Stomach smooth muscle (tissue), 2 donors: ENCODE measurements around the gene ZNF644.

ENCODE experiments used
- H3K27ac ChIP-seq: one replicate; pipeline ENCODE4 v1.7.0; 2013; ENCODE audit warnings: mild to moderate bottlenecking, low read length, inconsistent platforms
- H3K27me3 ChIP-seq, 2 donors: one replicate each; pipeline ENCODE4 v1.7.0; 2013; ENCODE audit warnings: low read length in 2 of 2; ENCODE audit not compliant: insufficient read depth in 2 of 2, control insufficient read depth in 1 of 2
- H3K36me3 ChIP-seq, 2 donors: one replicate each; pipeline ENCODE4 v1.7.0; 2013; ENCODE audit warnings: low read length in 2 of 2; ENCODE audit not compliant: control insufficient read depth in 2 of 2, insufficient read depth in 2 of 2
- H3K4me1 ChIP-seq: one replicate; pipeline ENCODE4 v1.7.0; 2013; ENCODE audit warnings: low read length; ENCODE audit not compliant: control insufficient read depth, insufficient read depth
- H3K4me3 ChIP-seq, 2 donors: one replicate each; pipeline ENCODE4 v1.7.0; 2013; ENCODE audit warnings: low read length in 2 of 2
- H3K9ac ChIP-seq, 2 donors: one replicate each; pipeline ENCODE4 v1.7.0; 2013; ENCODE audit warnings: low read length in 2 of 2, mild to moderate bottlenecking in 1 of 2
- H3K9me3 ChIP-seq, 2 donors: one replicate each; pipeline ENCODE4 v1.7.0; 2013; ENCODE audit warnings: low read length in 2 of 2; ENCODE audit not compliant: control insufficient read depth in 2 of 2
- donor health status: healthy.
- donor health status: Pancreatic carcinoma.

Gene ZNF644

DNA sequence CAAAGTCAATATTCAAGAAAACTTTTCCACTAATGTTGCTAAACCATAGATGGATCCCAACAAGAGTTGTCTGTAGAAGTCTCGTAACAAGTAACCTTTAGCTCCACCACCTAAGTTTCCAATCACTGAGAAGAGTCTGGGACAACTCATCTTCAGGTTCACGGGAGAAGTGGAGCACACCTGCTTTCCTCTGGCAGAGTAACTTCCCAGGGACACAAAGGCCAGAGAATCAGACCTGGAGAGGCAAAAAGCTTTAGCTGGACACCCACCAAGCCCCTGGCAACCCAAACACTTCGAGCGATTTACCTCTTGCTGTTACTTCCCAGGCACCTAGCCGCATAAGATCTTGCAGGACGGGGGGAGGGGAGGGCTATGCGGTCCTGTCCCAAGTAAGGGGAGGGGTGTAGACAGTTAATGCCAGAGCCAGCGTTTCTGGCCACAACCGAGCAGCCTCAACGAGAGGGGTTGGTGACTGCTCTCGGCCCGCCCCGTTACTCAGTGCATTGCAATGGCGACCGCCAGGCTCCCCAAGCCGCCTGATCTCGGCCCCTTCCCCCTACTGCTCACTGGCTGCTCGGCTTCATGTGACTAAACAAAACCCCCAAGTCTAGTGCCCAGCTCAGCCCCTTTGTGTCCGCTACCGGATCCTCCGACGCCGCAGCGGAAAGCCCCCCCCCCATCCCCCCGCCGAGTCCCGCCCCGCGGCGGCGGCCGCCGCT lies 709 bp downstream of the ZNF644 start:
- Histone ChIP-seq H3K27me3 (no peaks in the 10 kb centered on the region), H3K4me1 (peaks cover 6% of the 10 kb centered on the region), H3K27ac (peak overlapping the region; percentile 96), H3K9ac (peak overlapping the region; percentile 79 to 97), H3K4me3 (peak overlapping the region; percentile 82 to 99), H3K36me3 (peaks cover 0 to 2% of the 10 kb centered on the region in 2 donors), H3K9me3 (no peaks in the 10 kb centered on the region)

DNA sequence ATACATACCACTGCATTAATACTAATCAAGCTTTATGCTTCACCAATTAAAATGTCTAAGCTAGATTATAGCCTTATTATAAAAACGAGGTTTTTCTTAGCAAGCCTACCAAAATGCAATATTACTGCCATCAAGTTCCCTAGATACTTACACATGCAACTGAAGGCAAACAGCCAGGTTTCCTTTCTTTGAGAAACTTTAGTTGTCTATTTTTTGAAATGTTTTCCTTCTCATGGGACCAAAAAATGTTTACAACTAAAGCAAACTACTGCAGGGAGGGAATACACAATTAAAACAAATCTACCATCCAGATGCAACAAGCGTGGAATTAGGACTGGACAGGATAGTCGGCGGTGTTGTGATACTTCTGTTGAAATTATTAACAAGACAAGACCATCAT lies 1.3 kb downstream of the ZNF644 start:
- H3K4me1 ChIP-seq, result peaks cover 6% of the 10 kb centered on the region
- no peaks in the 10 kb centered on the region for H3K9me3 ChIP-seq
- H3K27ac ChIP-seq, result peak overlapping the region; percentile 61
- H3K4me3 ChIP-seq, result peak overlapping the region; percentile 82 to 99
- H3K27me3 ChIP-seq, result no peaks in the 10 kb centered on the region
- H3K36me3 ChIP-seq, result peaks cover 0 to 3% of the 10 kb centered on the region in 2 donors
- H3K9ac ChIP-seq, result peak overlapping the region; percentile 79 to 87

DNA sequence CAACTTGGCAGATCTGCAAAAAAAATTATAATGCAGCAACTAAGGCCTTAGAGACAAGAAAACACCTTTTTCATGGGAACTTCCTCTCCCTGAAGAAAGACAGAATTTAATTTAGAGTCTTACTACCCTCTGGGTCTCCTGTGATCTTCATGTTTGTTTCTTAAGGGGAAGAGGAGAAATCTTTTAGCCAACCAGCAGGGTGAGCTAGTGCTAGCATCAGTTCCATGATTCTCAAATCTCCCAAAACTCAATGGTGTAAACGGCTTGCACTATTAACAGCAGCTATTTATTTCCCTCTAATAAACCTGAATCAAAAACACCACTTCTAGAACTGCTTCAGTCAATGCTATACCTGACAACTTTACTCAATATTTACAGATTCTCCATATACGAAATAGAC lies 3.8 kb downstream of the ZNF644 start:
- H3K9ac ChIP-seq, result no peak overlapping the region
- H3K27ac ChIP-seq, result no peak overlapping the region
- H3K4me3 ChIP-seq, result no peak overlapping the region
- H3K27me3 ChIP-seq, result no peaks in the 10 kb centered on the region
- peaks cover 0 to 3% of the 10 kb centered on the region in 2 donors for H3K36me3 ChIP-seq
- peaks cover 6% of the 10 kb centered on the region for H3K4me1 ChIP-seq
- H3K9me3 ChIP-seq, result no peaks in the 10 kb centered on the region

DNA sequence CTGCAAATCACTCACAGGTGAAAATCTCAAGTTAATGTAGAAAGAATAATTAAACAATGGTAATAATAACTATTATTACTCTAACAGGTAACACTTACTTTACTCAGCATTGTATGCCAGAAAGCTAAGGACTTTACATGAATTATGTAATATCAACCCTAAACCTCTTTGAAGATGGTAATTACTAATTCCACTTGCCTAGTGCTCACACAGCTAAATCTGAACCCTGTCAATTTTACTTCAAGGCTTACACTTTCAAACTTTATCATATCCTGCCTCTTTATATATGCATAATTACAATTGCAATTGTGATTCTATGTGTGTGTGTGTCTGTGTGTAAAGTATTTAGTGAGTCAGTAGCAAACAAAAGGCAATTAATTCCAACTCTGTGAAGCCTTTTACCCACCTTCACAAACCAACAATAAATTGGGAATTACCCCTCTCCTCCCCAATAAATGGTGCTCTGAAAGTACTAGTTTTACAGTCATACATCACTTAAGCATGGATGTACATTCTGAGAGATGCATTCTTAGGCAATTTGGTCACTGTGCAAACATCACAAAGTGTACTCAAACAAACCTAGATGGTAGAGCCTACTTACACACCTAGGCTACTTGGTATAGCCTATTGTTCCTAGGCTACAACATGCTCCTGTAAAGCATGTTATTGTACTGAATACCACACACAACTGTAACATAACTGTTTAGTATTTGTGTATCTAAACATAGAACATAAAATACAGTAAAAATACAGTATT lies 5.9 kb downstream of the ZNF644 start:
- Histone ChIP-seq H3K9me3 (no peaks in the 10 kb centered on the region), H3K4me1 (peaks cover 2% of the 10 kb centered on the region)

DNA sequence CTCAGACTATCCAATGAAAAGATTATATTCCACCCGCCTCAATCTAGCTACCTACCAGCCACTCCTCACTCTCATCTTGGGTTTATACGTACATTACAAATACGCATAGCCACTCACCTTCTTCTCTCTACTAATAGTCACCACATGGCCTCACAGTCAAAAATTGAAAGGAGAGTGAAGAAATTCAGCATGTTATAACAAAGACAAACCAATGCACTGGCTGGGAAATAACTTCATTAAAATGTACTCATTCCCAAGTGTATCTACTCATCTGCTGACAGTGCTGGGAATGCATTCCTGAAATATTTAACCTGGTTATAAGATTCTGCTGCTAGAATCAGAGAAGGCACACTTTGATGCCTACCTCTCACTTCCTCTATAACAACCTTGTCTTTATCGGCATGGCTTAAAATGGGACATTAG lies 6.5 kb downstream of the ZNF644 start:
- Histone ChIP-seq H3K27me3 (no peaks in the 10 kb centered on the region), H3K4me1 (peaks cover 2% of the 10 kb centered on the region), H3K4me3 (no peak overlapping the region), H3K9ac (no peak overlapping the region), H3K36me3 (peaks cover 0 to 3% of the 10 kb centered on the region in 2 donors), H3K27ac (no peak overlapping the region), H3K9me3 (no peaks in the 10 kb centered on the region)

More for the DNA sequence above, 5.9 kb downstream of the ZNF644 start:
- H3K27me3 ChIP-seq, result no peaks in the 10 kb centered on the region
- no peak overlapping the region for H3K4me3 ChIP-seq
- H3K36me3 ChIP-seq, result peaks cover 0 to 3% of the 10 kb centered on the region in 2 donors
- no peak overlapping the region for H3K27ac ChIP-seq
- H3K9ac ChIP-seq, result no peak overlapping the region

DNA sequence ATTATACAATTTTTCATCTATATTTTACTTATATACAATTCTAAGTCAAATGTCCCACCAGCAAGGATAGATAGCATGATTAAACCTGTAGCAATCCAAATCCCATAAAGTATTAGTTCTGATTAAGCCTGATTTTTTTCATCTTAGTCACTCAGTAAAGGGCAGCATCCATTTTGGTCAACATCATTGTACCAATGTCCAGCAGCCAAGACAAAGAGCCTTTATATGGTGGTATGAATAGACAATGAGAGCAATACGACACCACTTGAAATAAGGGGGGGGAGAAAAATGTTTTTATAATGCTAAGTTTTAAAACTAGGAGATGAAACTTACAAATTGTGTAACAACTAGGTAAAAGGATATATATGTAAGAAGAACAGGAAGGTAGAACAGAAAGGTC lies 7.4 kb downstream of the ZNF644 start:
- no peak overlapping the region for H3K27ac ChIP-seq
- H3K4me1 ChIP-seq, result peaks cover 2% of the 10 kb centered on the region
- H3K36me3 ChIP-seq, result peaks cover 0 to 3% of the 10 kb centered on the region in 2 donors
- H3K4me3 ChIP-seq, result no peak overlapping the region
- H3K9ac ChIP-seq, result no peak overlapping the region
- H3K27me3 ChIP-seq, result no peaks in the 10 kb centered on the region
- no peaks in the 10 kb centered on the region for H3K9me3 ChIP-seq

DNA sequence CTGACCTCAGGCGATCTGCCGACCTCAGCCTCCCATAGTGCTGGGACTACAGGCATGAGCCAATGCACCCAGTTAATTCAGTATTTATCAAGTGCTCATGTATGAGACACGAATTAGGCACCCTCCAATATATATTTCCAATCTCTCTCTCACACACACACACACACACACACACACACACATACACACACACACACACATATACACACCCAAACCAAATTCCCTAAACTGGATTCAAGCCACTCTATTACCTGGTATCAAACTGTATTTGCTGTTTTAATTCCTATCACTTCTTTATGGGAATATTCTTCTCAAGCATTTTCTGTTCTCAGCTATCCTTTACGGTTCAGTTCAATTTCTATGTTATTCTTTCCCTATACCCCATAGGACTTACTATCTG lies 8.5 kb downstream of the ZNF644 start:
- Histone ChIP-seq H3K4me1 (peaks cover 2% of the 10 kb centered on the region), H3K9ac (no peak overlapping the region), H3K27me3 (no peaks in the 10 kb centered on the region), H3K4me3 (no peak overlapping the region), H3K27ac (no peak overlapping the region), H3K9me3 (no peaks in the 10 kb centered on the region), H3K36me3 (peaks cover 0 to 3% of the 10 kb centered on the region in 2 donors)

DNA sequence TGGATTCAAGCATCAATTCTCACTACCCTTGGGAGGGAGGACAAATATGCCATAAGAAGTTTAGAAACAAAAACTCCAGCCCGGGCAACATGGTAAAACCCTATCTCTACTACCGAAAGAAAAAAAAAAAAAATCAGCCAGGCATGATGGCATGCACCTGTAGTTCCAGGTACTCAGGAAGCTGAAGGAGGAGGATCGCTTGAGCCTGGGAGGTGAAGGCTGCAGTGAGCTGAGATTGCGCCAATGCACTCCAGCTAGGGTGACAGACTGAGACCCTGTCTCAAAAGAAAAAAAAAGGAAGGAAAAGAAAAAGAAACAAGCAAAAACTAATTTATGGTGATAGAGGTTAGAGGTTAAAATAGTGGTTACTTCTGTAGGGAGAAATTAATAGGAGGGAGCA lies 9.6 kb downstream of the ZNF644 start:
- Histone ChIP-seq H3K27me3 (no peaks in the 10 kb centered on the region), H3K27ac (no peak overlapping the region), H3K36me3 (peaks cover 0 to 3% of the 10 kb centered on the region in 2 donors), H3K9me3 (no peaks in the 10 kb centered on the region), H3K9ac (no peak overlapping the region), H3K4me1 (peaks cover 2% of the 10 kb centered on the region), H3K4me3 (no peak overlapping the region)

DNA sequence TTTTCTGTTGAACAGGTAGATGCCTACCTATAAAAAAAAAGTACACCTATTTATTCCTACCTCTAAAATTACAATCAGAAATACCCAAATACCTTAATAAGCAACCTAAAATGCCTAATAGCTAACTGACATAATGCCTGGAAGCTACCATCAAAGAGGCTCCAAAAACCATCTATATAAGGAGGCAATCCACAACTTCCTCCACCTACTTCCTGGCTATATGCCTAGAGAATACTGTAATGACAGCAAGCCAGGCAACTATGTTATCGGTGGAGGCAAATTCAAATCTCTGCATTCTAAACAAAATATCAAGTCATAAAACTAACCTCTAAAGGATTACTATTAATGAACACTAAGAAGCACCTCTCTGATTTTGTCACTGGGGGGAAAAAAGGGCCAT lies 10.1 kb downstream of the ZNF644 start:
- no peak overlapping the region for H3K4me3 ChIP-seq
- no peaks in the 10 kb centered on the region for H3K9me3 ChIP-seq
- peaks cover 2% of the 10 kb centered on the region for H3K4me1 ChIP-seq
- H3K36me3 ChIP-seq, result peaks cover 0 to 3% of the 10 kb centered on the region in 2 donors
- H3K27ac ChIP-seq, result no peak overlapping the region
- no peak overlapping the region for H3K9ac ChIP-seq
- no peaks in the 10 kb centered on the region for H3K27me3 ChIP-seq

DNA sequence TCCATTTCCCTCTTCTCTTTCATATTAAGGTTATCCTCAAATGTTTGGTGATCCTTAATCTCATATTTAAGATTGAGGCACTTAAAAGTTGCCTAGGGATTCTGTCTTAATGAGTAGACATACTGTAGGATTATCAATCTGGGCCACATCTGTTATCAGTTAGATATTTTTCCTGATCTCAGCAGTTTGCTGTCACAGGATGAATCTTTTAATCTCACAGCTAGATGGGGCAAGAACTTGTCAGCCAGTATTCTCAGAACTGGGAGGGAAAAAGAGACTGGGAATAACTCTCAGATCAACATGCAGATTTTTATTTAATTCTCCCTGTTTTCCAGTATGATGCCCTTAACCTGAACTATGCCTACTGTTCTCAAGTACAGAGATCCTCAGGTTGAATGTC lies 14.0 kb downstream of the ZNF644 start:
- H3K9me3 ChIP-seq, result no peaks in the 10 kb centered on the region
- H3K36me3 ChIP-seq, result no peaks in the 10 kb centered on the region
- no peaks in the 10 kb centered on the region for H3K27me3 ChIP-seq
- peaks cover 2% of the 10 kb centered on the region for H3K4me1 ChIP-seq
- no peak overlapping the region for H3K9ac ChIP-seq
- H3K4me3 ChIP-seq, result no peak overlapping the region
- no peak overlapping the region for H3K27ac ChIP-seq

DNA sequence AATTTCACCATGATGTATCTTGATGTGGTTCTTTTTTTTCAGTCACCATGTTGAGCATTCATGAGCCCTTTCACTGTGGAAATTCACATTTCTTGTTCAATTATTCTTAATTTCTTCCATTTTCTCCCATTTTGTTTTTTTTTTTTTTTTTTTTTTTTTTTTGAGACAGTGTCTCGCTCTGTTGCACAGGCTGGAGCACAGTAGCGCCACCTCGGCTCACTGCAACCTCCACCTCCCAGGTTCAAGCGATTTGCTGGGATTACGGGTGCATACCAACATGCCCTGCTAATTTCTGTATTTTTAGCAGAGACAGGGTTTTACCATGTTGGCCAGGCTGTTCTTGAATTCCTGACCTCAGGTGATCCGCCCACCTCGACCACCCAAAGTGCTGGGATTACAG lies 14.7 kb downstream of the ZNF644 start:
- Histone ChIP-seq H3K9me3 (no peaks in the 10 kb centered on the region), H3K4me3 (no peak overlapping the region), H3K9ac (no peak overlapping the region), H3K27me3 (no peaks in the 10 kb centered on the region), H3K36me3 (no peaks in the 10 kb centered on the region), H3K4me1 (peaks cover 1% of the 10 kb centered on the region), H3K27ac (no peak overlapping the region)
